Ammon's horn (tissue), 1 donor: ENCODE results near the gene TBC1D19.

Experiments
- DNase-seq: peaks from one replicate; pipeline ENCODE4 v3.0.0-alpha.2; 2016; ENCODE audit warnings: low spot score

The TBC1D19 gene

DNA sequence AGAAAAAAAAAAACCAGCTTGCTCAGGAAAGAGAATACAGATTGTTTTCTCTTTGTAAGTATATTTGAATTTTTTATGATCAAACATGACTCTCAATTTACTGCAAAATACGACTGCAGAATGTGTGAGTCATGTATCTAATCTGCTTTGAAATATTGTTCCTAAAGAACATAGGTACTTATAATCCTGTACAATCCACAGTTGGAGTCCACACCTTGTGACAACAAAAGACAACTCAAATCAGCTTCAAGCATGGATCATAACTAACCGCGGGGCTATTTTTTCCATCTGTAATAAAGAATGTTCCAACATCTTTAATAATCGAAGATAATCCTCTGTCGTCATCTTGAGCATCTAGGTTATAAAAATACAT lies 198.9 kb downstream of the TBC1D19 start:
- no peak for DNase-seq

GRCh38 chr4:26784207-26784865 lies 200.5 kb downstream of the TBC1D19 start:
- no peak for DNase-seq

DNA sequence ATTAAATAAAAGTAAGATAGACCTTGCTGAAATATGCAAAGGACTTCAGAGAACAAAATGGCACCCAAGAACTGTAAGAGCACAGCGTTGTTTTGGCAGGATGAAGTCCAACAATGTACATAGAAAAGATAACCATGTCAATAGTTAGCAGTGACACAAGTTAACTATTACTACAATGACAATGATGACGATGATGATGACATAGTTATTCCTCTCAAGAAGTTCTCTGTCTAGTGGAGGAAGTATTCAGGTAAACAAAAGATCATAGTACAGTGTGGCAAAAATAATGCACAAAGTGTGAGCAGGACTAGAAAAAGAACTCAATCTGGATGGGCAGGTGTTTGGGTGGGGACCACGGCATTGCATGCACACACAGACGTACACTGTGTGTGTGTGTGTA lies 201.4 kb downstream of the TBC1D19 start:
- DNase-seq = no peak

DNA sequence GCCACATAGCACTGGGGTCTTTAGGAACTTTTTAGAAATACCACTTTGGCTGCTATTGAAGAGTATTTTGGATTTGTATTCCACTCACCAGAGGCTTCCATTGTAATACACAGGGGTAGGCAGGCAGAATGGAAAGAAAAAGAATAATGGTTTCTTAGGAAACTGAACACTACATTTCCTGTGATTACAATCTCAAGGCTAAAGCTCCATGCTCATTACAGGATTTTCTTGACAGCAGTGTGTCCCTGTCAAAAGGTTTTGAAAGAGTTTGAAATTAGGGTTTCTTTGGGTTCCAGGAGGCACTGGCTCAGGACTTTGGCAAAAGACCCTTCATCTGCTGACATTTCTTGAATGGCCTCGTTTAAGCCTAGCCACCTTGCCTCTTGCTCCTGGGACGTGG lies 201.9 kb downstream of the TBC1D19 start:
- no peak for DNase-seq

- no peak for DNase-seq
These were observed 203.0 kb downstream of the TBC1D19 start for GRCh38 chr4:26786916-26787315.

DNA sequence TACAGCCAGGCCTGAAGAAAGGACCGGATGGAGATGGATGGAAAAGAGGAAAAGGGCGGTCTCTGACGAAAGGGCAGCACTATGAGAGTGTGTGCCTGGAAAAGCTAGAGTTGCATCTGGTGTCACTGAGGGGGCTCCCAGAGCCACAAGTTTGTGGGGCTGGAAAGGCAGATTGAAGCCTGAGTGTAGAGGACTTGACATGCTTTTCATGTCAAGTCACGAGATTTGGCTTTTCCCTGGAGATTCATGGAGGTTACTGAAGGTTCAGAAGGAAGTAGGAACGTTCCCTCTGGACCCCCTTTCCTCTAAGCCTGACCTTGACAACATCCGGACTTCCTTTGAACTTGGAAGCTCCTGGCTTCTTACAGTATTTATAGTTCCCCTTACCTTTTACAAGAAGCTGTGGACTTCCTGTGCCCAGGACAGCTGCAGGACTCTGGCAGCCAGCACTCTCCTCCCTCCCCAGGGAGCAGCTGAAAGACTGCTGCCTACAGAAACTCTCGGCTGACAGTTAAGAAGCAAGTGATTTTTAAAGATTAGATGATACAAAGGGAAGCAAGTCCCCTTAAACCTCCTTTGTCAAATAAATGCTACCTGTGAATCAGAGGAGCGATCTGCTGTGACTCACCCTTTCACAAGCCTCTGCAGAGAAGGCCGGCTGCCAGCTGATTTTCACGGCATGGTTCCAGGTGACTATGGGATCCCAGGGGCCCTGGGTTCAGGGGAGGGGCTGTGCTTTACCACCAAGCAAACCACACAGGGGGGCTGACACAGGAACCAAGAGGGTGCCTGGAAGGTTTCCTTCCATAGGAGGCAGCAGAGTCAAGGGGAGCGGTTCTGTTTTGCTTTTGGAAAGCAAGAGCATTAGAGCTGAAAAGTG lies 203.8 kb downstream of the TBC1D19 start:
- no peak for DNase-seq

DNA sequence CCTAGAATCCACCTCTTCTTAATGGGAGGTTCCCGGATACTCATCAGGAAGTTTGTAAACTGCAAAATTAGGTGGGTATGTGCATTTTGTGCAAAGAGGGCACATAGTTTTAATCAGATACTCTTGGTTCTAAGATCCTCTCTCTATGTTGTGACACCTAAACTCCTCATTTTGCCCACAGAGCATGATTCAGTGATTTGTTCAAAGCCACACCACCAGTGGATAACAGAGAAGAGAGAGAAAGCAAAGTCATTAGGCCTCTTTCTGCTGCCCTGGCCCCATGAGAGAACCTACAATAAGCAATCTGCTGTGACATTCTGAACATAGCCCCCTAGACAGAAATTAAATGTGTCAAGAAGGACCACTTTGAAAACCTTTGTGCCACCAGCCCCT lies 204.5 kb downstream of the TBC1D19 start:
- DNase-seq = no peak

- no peak for DNase-seq
These were observed 205.3 kb downstream of the TBC1D19 start for GRCh38 chr4:26789208-26789607.

- no peak for DNase-seq
These were observed 207.5 kb downstream of the TBC1D19 start for GRCh38 chr4:26791346-26791745.

DNA sequence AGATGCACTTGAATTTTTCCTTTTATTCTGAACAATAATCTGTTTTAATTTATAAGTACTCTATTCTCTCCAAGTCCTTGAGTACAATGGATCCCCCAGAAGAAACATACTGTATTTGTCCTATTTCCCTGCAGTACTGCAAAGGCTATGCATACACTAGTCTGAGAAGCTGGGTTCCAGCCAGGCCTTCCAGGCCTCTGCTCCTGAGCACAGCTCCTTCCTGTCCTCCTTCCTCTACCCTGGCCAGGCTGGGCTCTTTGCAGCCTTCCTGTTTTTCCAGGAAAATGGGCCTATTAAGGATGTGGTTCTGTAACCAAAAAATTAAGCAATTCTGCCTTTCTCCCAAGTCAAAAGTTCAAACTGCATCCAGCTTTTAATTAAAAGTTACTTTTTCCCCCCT lies 208.8 kb downstream of the TBC1D19 start:
- no peak for DNase-seq

DNA sequence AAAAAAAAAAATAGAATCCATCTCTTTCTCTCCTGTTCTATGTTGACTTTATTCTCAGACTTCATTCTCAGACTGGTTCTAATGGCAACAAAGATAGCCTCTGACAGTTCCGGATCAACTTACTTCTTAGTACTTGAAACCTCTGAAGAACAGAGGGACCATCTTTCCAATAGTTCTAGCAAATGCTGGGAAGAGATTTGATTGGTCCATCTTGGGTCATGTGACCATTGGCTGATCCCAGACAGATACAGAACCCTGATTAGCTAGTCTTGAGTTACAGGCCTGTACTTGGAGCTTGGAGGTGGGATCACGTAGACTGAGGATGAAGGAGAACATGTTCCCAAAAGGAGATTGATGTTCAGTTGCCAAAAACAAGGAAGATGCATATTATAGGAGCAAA lies 209.9 kb downstream of the TBC1D19 start:
- no peak for DNase-seq

- DNase-seq = no peak
These were observed 212.2 kb downstream of the TBC1D19 start for GRCh38 chr4:26796081-26796480.

GRCh38 chr4:26802790-26803189 lies 218.9 kb downstream of the TBC1D19 start:
- no peak for DNase-seq

GRCh38 chr4:26803211-26803861 lies 219.5 kb downstream of the TBC1D19 start:
- DNase-seq = peak; percentile 65

DNA sequence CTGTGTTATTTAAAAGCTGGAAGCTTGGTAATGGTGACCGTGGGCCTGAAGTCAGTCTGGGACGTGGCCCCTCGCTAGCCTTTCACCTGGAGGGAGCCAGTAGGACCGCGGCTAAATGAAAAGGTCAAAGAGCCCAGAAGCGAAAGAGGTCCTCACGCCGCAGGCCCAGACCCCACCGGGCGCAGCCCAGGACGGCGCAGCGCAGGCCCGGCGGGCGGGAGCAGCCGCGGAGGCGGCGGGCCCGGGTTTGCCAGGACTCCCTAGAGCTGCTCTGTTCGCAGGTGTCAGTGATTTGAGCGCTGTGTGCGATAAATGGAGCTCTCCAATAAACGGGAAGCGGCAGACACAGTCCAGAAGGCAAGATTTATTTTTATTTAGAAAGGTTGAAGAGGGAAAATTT lies 220.6 kb downstream of the TBC1D19 start:
- DNase-seq = no peak

- DNase-seq = peak; percentile 18
These were observed 221.0 kb downstream of the TBC1D19 start for GRCh38 chr4:26804925-26805324.
